ENCODE results near the gene DLG2.

DLG2 gene

DNA sequence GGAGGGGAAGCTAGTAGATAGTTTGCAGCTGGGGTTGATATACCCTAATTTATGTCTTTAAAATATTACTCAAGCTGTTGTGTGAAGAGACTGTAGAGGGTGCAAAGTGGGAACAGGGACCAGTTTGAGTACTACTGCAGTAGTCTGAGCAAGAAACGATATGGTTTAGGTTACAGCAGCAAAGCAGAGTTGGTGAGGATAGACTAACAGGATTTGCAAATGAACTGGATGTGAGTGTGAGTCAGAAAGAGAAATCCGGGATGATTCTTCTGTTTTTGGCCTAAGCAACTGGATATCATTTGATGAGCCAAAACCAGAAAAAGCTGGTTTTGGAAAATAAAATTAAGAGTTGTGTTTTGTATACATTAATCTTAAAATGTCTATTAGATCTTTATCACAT lies 1591.5 kb downstream of the DLG2 start:
- DNase-seq = no peak

DNA sequence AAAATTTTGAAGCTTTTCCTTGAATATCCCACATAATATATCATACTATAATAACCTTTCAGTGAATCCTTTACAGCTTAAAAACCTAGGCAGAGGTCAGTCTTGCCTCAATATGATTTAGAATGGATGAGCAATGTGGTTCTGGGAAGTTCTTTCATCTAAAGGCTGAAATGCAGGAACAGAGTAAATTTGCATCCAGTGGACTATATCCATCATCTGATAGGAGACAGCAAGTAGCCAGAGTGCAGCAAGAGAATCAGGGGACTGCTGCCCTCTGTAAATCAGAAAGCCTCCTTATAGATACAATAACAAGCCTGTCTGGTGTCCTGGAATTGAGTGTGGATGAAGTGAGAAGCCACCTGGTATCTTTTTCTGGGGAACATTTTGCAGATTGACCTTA lies 1592.7 kb downstream of the DLG2 start:
- DNase-seq = no peak

GRCh38 chr11:84024266-84024665 lies 1602.9 kb downstream of the DLG2 start:
- no peak for DNase-seq

DNA sequence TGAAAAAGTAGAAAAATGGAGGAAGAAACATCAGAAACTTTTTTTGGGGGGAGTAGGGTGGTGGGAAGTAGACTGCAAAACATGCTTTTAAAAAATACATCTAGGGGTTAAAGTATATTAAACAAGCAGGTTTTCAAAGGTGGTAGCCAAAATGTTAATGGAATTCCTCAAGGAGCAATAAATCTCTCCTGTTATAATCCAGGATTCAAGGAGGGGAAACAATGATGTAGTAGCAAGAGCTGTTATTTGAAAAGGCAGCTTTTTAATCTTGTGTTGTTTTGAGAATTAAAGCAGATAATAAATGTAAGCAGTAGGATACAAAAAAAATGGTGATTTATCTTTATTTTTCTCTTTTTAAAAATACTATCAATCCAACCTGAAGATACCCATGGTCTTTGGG lies 1604.4 kb downstream of the DLG2 start:
- DNase-seq = no peak

DNA sequence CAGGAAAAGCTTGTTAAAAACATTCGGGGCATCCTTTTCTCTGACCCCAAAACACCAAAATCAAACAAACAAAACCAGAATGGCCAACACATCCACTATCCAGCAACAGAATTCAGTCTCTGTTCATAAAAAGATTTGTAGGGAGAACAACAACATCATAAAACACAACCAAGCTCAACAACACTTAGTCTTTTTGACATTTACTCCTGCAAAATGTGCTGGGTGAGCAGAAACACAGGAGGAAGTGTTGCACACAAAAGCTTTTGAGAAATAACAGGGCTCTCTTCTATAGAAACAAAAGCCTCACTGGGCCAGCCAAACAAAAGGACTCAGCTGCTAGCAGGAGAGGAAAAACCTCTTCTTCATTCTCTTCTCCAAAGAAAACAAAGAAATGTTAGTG lies 1604.9 kb downstream of the DLG2 start:
- DNase-seq = no peak

GRCh38 chr11:84021291-84021690 lies 1605.9 kb downstream of the DLG2 start:
- DNase-seq = no peak

- no peak for DNase-seq
These were observed 1607.5 kb downstream of the DLG2 start for GRCh38 chr11:84019571-84020194.

- no peak for DNase-seq
These were observed 1612.6 kb downstream of the DLG2 start for GRCh38 chr11:84014539-84014938.

GRCh38 chr11:84012171-84012826 lies 1614.8 kb downstream of the DLG2 start:
- no peak for DNase-seq

GRCh38 chr11:84003181-84003580 lies 1624.0 kb downstream of the DLG2 start:
- DNase-seq = no peak

GRCh38 chr11:83998921-83999320 lies 1628.2 kb downstream of the DLG2 start:
- DNase-seq = no peak

DNA sequence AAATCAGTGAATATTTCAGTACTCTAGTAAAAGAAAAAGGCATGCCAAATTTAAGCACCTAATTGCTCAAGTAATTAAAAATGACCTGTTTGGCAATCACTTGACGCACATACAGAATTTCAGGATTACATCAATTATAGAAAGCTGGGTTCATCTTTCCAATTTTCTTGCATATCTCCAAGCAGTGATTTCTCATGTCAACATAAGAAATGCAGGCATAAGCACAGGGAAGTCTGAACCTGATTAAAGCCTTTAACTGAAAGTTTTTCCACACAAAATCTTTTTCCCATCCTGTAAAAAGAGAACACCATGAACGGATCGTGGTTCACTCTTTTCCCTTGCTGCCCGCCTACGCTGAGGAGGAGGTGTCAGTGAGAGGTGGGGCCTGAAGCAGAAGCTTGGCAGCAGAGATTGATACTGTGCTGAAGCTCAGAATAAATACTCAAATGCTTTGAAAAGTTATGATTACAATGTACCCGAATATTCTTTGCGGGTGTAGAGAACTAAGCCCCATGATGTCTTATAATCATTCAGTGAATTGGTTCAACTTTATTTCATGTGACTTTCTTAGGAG lies 1636.9 kb downstream of the DLG2 start:
- no peak for DNase-seq

DNA sequence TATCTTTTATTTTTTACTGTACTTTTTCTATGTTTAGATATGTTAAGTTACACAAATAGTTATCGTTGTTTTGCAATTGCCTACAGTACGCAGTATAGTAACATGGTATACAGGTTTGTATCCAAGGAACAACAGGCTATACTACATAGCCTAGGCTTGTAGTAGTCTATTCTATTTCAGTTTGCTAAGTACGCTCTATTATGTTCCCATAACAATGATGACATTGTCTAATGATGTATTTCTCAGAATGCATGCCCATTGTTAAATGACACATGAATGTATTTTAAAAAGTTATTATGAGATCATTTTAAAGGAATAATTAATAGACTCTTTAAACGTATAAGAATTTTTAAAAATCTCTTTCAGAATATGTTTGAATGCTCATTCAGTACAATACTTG lies 1644.3 kb downstream of the DLG2 start:
- DNase-seq = no peak

- DNase-seq = no peak
These were observed 1647.6 kb downstream of the DLG2 start for GRCh38 chr11:83979593-83979992.

- no peak for DNase-seq
These were observed 1648.2 kb downstream of the DLG2 start for GRCh38 chr11:83978942-83979341.

- no peak for DNase-seq
These were observed 1651.1 kb downstream of the DLG2 start for GRCh38 chr11:83976086-83976485.

- no peak for DNase-seq
These were observed 1654.6 kb downstream of the DLG2 start for GRCh38 chr11:83972536-83972935.

- no peak for DNase-seq
These were observed 1656.1 kb downstream of the DLG2 start for GRCh38 chr11:83971063-83971462.

GRCh38 chr11:83970061-83970671 lies 1657.0 kb downstream of the DLG2 start:
- DNase-seq = no peak

DNA sequence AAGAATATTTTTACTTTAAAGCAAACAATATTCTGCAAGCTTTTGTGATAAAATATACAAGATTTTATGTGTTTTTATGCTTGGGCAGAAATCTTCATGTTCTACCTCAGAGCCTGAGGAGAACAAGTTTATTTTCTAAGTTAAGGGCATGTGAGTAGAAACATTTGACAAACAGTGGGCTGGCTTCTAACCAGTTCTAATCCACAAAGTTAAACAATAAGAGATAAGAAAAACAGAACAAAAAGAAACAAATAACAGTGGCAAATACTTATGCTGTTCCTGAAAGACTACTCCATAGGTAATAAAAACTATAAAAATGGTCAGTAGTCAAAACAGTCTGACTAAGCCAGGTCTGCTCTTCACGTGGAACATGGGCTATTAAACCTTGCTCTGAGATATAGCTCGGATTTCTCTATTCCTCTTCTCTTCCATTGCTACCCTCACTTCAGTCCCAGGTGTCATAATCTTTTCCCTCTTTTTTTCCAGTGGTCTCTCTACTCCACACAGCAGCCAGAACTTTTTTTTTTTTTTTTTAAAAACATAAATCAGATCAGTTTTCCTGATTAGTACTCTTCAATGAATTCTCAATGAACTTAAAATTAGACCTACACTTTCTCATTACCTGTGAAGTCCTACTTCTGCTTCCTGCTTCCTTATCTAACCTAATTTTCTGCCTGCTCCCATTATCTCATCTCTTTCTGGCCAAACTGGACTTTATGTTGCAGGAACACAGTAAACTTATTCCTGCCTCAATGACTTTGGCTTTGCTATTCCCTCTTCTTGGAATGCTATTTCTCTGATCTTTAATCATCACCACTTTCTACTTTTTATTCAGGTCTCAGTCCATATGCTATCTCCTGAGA lies 1669.9 kb downstream of the DLG2 start:
- DNase-seq = no peak

GRCh38 chr11:83956119-83956697 lies 1670.9 kb downstream of the DLG2 start:
- DNase-seq = no peak

GRCh38 chr11:83954780-83955179 lies 1672.4 kb downstream of the DLG2 start:
- no peak for DNase-seq

DNA sequence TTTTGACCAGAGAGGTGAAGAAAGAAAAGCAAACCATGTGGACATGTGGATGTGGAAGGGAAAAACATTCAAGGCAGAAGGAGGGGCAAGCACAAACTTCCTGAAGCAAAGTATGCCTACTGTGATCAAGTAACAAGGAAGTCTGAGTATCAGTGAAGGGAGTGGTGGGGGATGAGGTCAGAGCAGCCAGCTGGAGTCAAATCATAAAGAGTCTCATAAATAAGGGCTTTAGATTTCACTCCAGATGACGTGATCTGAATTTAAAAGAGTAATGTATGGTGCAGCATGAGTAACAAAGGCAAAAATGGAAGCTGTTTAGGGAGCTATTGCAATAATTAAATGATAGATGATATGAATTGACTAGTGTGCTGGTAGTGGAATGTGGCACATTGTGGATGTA lies 1675.6 kb downstream of the DLG2 start:
- no peak for DNase-seq
